IPS DF 6.9 (cell line): ENCODE measurements around the gene ICAM3.
A peak's percentile ranks its signal among the peaks of the same experiment; 100 is the strongest.
"Not testable (repeated sequence)": the region's sequence is repeated elsewhere in the genome, so short reads cannot be mapped to it uniquely, and the experiment has no call there.

Experiments
- DNase-seq: peaks from one replicate; pipeline ENCODE4 v3.0.0-alpha.2; 2013; ENCODE audit warnings: low read depth, low spot score
- H3K27ac ChIP-seq: one replicate; pipeline ENCODE4 v1.5.1; 2013; ENCODE audit warnings: low read length, control low read depth
- H3K27me3 ChIP-seq: 2 replicates; pipeline ENCODE4 v1.6.1; 2013; ENCODE audit warnings: mild to moderate bottlenecking, low read length; ENCODE audit not compliant: control insufficient read depth, insufficient read depth
- H3K36me3 ChIP-seq: 2 replicates; pipeline ENCODE4 v1.6.1; 2013; ENCODE audit warnings: low read length; ENCODE audit not compliant: control insufficient read depth, insufficient read depth
- H3K4me1 ChIP-seq: 2 replicates; pipeline ENCODE4 v1.6.1; 2013; ENCODE audit warnings: low read length; ENCODE audit not compliant: control insufficient read depth, insufficient read depth
- H3K4me3 ChIP-seq: 2 replicates; pipeline ENCODE4 v1.5.1; 2013; ENCODE audit warnings: mild to moderate bottlenecking, low read length
- H3K9me3 ChIP-seq: 2 replicates; pipeline ENCODE4 v1.6.1; 2013; ENCODE audit warnings: low read length, inconsistent platforms; ENCODE audit not compliant: control insufficient read depth, insufficient read depth
- WGBS: extraction: QIAGEN DNeasy Blood & Tissue Kit; methylation state at CpG from one replicate; pipeline ENCODE4 v1.1.7; 2013; ENCODE audit warnings: mixed read lengths, missing lambda C conversion rate; ENCODE audit not compliant: insufficient read length, insufficient coverage; 5-methylcytosine and 5-hydroxymethylcytosine counted together

Gene ICAM3, protein sequence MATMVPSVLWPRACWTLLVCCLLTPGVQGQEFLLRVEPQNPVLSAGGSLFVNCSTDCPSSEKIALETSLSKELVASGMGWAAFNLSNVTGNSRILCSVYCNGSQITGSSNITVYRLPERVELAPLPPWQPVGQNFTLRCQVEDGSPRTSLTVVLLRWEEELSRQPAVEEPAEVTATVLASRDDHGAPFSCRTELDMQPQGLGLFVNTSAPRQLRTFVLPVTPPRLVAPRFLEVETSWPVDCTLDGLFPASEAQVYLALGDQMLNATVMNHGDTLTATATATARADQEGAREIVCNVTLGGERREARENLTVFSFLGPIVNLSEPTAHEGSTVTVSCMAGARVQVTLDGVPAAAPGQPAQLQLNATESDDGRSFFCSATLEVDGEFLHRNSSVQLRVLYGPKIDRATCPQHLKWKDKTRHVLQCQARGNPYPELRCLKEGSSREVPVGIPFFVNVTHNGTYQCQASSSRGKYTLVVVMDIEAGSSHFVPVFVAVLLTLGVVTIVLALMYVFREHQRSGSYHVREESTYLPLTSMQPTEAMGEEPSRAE

DNA sequence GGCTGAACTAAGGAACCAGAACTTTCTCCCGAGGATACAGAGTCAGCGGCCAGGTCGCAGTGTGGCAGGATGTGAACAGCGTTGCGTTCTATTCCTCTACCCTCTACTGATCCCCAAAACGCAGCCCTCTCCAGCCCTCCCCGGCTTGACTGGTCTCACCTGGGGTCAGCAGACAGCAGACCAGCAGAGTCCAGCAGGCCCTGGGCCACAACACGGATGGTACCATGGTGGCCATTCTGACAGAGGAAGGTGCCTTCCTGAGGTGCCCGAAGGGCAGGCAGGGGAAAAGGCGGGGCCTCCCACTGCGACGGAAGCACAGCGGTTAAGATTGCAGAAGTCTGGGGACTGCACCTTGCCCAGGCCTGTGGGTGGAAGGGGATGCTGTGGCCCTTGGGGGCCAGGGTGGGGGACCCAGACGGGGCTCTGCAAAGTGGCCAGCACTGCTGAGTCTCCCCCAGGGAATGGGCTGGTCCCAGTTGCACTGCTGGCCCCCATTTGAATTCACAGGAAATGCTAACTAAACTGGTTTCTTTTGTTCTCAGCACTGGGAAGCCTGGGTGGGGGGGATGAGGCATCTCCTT is at the start of gene ICAM3:
ICAM3 (minus strand) TSS at position 245 of the 581 bp plus-strand sequence; CDS start at position 235, 10 bp downstream.
- Histone ChIP-seq H3K27ac (no peak within 1 kb of the TSS), H3K36me3 (no peaks in the 10 kb centered on the region), H3K4me1 (peaks cover 14% of the 10 kb centered on the region), H3K9me3 (no peaks in the 10 kb centered on the region), H3K4me3 (no peak within 1 kb of the TSS), H3K27me3 (no peaks in the 10 kb centered on the region)
- DNase-seq, result no peak
- no CpG with 5 or more reads among the region's 14 CpGs for WGBS

DNA sequence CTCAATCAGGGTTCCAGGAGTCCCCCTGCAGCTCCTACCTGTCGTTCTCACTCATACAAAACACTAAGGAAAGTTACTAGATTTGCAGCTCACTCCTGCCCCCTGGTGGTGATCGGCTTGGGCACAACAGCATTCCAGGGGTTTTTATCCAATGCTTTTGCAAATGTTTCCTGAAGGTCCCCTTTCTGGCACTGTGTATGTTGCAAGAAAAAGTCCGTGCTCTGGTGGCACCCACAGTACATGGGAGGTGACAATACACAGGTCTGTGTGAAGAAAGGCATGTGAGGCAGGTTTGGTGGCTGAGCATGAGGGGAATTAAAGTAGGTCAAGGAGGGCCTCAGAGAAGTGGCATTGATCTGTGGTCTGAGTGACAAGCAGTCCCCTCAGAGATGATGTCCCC is 49.5 kb upstream of the ICAM3 start:
- no CpG with 5 or more reads among the region's 3 CpGs for WGBS
- H3K27me3 ChIP-seq, result no peaks in the 10 kb centered on the region
- peaks cover 11% of the 10 kb centered on the region for H3K36me3 ChIP-seq
- peak; percentile 87 for DNase-seq
- peaks cover 1% of the 10 kb centered on the region; the same call in 1 of the 2 replicates for H3K4me1 ChIP-seq
- no peak overlapping the region for H3K4me3 ChIP-seq
- H3K27ac ChIP-seq, result no peak overlapping the region
- H3K9me3 ChIP-seq, result no peaks in the 10 kb centered on the region

DNA sequence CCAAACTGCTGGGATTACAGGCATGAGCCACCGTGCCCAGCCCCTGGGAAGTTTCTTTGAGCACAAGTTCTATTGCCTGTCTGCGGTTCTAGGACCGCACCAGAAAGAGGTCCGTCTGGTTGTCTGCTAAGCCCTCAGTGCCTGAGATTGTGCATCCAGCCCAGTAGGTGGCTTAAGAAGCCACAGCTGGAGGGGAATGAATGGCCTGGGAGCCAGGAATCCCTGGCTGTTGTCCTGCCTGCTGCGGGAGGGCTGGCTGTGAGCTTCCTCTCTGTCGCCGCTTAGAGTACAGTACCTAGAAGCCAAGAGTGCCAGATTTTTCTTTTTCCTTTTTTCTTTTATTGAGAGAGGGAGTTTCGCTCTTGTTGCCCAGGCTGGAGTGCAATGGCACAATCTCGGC is 45.2 kb upstream of the ICAM3 start:
- no CpG with 5 or more reads among the region's 9 CpGs for WGBS
- Histone ChIP-seq H3K27ac (no peak overlapping the region), H3K4me1 (peaks cover 1% of the 10 kb centered on the region; the same call in 1 of the 2 replicates), H3K4me3 (no peak overlapping the region), H3K9me3 (no peaks in the 10 kb centered on the region), H3K36me3 (no peaks in the 10 kb centered on the region), H3K27me3 (no peaks in the 10 kb centered on the region)
- DNase-seq, result no peak

DNA sequence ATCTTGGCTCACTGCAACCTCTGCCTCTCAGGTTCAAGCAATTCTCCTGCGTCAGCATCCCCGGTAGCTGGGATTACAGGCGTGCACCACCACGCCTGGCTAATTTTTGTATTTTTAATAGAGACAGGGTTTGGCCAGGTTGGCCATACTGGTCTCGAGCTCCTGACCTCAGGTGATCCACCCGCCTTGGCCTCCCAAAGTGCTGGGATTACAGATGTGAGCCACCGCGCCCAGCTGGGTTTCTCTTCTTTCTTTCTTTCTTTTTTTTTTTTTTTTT is 43.7 kb upstream of the ICAM3 start:
- H3K27ac ChIP-seq, H3K4me1 ChIP-seq, DNase-seq, H3K4me3 ChIP-seq, H3K27me3 ChIP-seq, H3K36me3 ChIP-seq, H3K9me3 ChIP-seq: not testable (repeated sequence)
- no CpG with 5 or more reads among the region's 8 CpGs for WGBS

DNA sequence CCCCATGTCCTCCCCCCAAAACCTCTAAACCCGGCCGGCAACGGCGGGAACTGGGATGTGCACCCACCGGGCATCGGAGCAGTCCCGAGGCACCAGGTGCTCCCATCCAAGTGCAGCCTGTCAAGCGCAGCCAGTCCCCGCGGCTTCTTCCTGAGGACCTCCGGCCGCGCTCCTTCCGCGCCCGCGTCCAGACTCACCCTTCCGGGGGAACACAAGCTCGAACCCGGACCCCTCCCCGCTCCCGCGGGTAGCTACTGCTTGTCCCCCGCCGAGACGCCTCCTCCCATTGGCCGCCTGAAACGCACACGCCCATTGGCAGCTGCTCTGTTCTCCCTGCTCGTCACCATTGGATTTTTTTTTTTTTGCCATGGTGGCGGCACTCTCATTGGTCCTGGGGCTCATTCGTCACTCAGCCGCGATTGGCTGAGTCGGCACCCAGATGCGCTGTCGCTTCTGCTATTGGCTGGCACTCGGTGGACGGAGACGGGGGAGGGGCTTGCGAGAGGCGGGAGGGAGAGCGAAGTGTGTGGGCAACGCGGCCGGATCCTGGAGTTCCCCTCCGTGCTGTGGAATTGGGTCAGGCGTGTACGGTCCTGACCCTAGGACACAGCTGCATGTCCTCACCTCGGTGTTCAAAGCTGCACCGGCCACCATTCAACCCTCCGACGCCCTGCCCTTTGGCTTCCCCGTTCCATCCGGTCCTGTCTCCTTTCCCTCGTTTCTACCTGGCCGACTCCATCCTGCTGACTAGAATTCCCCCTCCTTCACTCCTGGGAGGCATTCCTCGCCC is 41.1 kb upstream of the ICAM3 start, which contains the start of gene TYK2:
TYK2 (minus strand) TSS at position 260 of the 790 bp plus-strand sequence. CDS start 2,166 bp downstream, outside the sequence.
- Histone ChIP-seq H3K9me3 (no peaks in the 10 kb centered on the region), H3K36me3 (no peaks in the 10 kb centered on the region), H3K4me1 (no peaks in the 10 kb centered on the region), H3K27me3 (no peaks in the 10 kb centered on the region), H3K27ac (no peak within 1 kb of the TSS), H3K4me3 (peak within 1 kb of the TSS; percentile 73)
- WGBS, result no CpG with 5 or more reads among the region's 58 CpGs
- DNase-seq, result peak; percentile 98

DNA sequence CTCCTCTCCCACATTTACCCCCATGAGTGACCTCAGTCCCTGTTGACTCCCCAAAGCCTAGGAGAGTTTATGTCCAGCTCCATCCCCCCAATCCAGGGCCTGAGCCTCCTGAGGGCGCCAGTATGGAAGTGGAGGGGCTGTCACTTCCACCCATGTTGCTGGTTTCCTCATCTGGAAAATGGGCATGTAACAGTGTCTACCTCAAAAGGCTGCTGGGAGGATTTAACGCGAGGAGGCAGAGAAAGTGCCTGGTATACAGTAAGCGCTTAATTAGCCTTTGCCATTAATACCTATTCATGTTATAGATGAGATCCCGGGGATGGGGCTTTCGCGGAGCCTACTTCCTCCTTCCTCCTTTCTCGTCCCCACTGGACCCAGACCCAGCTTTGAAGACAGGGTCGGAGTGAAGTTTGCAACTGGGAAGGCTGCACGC is 40.5 kb upstream of the ICAM3 start:
- Histone ChIP-seq H3K4me3 (peak overlapping the region; percentile 73), H3K36me3 (no peaks in the 10 kb centered on the region), H3K27ac (no peak overlapping the region), H3K27me3 (no peaks in the 10 kb centered on the region), H3K4me1 (no peaks in the 10 kb centered on the region), H3K9me3 (no peaks in the 10 kb centered on the region)
- WGBS, result no CpG with 5 or more reads among the region's 10 CpGs
- no peak for DNase-seq

DNA sequence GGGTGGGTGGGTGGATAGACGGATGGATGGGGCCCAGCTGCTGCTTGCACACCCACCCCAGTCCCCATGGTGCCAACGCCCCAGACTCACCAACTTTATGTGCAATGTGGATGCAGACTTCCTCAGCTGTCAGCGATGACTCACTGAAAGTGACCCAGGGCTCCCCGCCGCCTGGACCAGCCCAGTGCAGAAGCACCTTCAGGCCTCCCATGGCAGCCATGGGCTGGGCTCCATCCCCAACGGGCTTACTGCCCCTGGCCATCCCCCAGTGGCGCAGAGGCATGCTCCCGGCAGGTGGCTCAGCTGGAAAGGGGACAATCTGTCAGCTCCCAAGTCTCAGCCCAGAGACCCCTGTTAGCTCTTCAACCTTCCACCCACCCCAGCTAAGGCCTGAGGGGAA is 38.7 kb upstream of the ICAM3 start:
- no peak overlapping the region for H3K4me3 ChIP-seq
- DNase-seq, result no peak

DNA sequence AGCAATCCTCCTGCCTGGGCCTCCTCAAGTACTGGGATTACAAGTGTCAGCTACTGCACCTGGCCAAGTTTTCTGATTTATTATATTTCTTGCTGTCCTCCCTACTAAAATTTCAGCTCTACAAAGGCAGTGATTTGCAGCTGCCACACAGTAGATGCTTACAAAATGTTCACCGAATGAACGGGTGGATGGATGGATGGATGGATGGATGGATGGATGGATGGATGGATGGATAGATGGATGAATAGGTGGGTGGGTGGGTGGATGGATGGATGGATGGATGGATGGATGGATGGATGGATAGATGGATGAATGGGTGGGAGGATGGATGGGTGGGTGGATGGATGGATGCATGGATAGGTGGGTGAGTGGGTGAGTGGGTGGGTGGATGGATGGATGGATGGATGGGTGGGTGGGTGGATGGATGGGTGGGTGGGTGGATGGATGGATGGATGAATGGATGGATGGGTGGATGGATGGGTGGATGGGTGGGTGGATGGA is 37.8 kb upstream of the ICAM3 start:
- not testable (repeated sequence) for H3K9me3 ChIP-seq, H3K4me1 ChIP-seq, H3K4me3 ChIP-seq, H3K27ac ChIP-seq, H3K36me3 ChIP-seq, DNase-seq, H3K27me3 ChIP-seq
- WGBS, result no CpG with 5 or more reads among the region's 2 CpGs

More for the DNA sequence above, 38.7 kb upstream of the ICAM3 start:
- H3K9me3 ChIP-seq, result no peaks in the 10 kb centered on the region
- H3K27me3 ChIP-seq, result no peaks in the 10 kb centered on the region
- H3K27ac ChIP-seq, result no peak overlapping the region
- no peaks in the 10 kb centered on the region for H3K36me3 ChIP-seq
- H3K4me1 ChIP-seq, result no peaks in the 10 kb centered on the region
- no CpG with 5 or more reads among the region's 8 CpGs for WGBS

DNA sequence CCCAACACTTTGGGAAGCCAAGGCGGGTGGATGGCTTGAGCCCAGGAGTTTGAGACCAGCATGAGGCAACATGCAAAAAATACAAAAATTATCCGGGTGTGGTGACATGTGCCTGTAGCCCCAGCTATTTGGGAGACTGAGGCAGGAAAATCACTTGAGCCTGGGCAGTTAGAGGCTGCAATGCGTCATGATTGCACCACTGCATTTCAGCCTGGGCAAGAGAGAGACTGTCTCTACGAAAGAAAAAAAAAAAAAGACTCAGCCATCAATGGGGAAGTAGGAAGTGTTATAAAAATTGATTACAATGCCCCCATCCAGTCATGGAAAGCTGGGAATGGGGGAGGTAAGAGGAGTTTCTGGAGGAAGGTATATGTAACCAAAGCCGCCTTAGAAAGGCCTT is 35.5 kb upstream of the ICAM3 start:
- Histone ChIP-seq H3K27ac (no peak overlapping the region), H3K4me3 (no peak overlapping the region), H3K27me3 (no peaks in the 10 kb centered on the region), H3K36me3 (no peaks in the 10 kb centered on the region), H3K9me3 (no peaks in the 10 kb centered on the region), H3K4me1 (no peaks in the 10 kb centered on the region)
- no CpG with 5 or more reads among the region's 5 CpGs for WGBS
- no peak for DNase-seq

DNA sequence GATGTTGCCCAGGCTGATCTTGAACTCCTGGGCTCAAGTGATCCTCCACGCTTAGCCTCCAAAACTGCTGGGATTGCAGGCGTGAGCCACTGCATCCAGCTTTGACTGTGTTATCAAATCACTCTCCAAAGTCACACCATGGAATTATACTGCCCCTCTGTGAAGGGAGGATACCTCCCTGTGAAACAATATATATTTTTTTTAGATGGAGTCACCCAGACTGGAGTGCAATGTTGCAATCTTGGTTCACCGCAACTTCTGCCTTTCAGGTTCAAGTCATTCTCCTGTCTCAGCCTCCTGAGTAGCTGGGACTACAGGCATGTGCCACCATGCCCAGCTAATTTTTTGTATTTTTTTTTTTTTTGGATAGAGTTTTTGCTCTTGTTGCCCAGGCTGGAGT is 33.3 kb upstream of the ICAM3 start:
- no peak overlapping the region for H3K27ac ChIP-seq
- no peak for DNase-seq
- no peaks in the 10 kb centered on the region for H3K27me3 ChIP-seq
- H3K4me1 ChIP-seq, result no peaks in the 10 kb centered on the region
- H3K9me3 ChIP-seq, result no peaks in the 10 kb centered on the region
- no peaks in the 10 kb centered on the region for H3K36me3 ChIP-seq
- no peak overlapping the region for H3K4me3 ChIP-seq
- no CpG with 5 or more reads among the region's 3 CpGs for WGBS
